ENCODE data around the gene BMPR1A.
"Not testable (repeated sequence)": the region's sequence is repeated elsewhere in the genome, so short reads cannot be mapped to it uniquely, and the experiment has no call there.

BMPR1A gene

DNA sequence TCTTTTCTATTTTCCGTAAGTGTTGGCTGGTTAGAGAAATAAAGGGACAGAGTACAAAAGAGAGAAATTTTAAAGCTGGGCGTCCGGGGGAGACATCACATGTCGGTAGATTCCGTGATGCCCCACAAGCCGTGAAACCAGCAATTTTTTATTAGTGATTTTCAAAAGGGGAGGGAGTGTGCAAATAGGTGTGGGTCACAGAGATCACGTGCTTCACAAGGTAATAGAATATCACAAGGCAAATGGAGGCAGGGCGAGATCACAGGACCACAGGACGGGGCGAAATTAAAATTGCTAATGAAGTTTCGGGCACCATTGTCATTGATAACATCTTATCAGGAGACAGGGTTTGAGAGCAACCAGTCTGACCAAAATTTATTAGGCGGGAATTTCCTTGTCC is 97.2 kb downstream of the BMPR1A start:
- DNase-seq: not testable (repeated sequence)

DNA sequence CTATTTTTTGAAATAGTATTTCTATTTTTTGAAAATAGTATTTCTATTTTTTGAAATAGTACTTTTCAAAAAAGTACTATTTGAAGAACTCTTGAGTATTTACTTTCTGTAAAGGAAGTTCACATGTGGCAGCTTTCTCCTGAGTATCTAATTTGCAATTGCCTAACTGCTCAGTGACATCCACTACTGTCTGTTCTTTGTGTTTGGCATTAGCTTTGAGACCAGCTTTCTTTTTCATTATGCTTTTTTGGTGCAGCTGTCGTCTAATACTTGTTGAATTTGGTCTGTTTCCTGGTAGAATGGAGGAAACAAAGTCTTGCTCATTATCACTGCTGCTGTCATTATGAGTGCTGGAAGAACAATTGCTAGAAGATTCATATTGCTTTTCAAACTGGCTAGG is 99.1 kb downstream of the BMPR1A start:
- DNase-seq: no peak

DNA sequence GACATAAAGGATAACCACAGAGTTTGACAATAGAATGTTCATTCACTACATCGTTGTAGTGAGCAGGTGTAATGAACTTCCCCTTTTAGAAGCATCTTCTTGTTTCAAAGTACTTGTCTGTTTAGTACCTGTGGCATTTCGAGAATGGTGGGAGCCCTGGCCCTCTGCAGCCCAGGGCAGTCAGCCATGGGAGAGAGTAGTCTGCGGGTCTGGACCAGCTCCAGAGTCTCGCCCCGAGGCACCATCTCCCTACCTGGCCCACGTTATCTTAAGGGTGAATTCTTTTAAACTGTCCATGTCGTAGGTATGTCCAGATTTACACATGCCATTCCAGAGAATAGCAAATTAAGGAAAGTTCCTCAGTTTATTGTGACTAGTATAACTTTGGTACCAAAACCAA is 99.7 kb downstream of the BMPR1A start:
- DNase-seq: no peak

DNA sequence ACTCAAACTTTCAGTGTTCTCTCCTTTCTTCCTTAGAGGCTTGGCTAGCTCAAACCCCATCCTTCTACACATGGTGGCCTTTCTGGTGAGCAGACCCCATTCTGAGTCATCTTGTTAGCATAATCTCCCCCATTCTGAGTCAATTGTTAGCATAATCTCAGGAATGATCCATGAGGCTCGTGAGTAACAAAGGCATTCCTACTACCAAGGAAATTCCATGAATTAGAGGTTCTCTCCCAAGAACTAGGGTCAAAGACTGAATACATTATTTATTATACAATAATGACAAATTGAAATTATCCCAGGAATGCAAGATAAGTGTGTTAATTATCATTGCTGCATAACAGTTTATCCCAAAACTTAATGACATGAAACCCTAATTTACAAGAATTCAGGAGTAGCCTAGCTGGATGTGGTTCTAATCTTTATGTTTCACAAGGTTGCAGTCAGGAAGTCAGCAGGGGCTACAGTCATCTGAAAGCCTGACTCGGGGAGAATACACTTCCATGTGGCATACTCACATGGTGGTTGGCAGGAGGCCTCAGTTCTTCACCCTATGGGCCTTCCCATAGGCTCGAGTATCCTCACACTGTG is 100.8 kb downstream of the BMPR1A start:
- no peak for DNase-seq

DNA sequence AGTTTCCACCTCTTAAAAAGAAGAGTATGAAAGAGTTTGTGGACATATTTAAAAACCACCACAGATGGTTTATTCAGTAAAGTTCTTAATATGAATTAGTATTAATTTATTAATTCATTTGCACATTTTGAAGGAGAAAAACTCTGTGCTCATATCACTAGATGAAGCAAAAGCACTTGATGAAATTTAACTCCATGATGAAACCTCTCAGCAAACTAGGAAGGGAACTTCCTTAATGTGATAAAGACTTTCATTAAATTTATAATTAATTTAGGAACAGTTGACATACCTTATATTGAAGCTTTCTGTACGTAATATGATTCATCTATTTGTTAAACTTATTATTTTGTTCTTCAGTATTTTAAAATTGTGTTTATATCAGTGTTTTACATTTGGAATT is 101.6 kb downstream of the BMPR1A start:
- DNase-seq: no peak

DNA sequence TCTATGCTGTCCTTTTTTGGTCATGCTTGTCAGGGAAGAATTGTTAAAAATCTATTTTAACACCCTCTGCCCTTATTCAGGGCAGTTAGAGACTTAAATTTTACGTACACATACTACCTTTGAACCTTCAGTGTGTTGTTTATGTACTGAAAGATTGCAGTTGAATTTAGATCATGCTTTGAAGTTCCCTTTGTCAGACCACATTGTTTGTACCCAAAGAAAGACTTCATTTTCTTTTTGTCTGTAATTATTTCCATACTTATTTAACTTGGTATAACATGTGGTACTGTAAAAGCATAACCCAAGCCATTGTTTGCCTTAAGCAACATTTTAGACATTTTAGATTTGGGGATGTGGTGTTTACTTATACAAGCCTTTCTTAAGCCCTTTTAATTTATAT is 104.9 kb downstream of the BMPR1A start:
- no peak for DNase-seq

DNA sequence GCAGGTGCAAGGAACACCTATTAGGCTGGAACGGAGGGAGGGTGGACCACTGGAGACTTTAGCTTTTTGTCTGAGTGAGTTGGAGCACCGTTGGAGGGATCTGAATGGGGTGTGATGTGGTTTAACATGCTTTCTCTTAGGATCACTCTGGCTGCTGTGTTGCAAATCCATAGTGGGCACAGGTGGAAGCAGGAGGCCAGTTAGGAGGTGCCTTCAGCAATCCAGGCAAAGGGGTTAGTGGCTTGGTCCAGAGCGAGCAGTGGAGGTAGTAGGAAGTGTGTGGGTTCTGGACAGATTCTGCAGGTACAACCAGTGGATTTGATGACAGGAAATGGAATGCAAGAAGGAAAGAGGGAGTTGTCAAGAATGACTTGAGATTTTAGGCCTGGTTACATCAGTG is 106.0 kb downstream of the BMPR1A start:
- DNase-seq: no peak

DNA sequence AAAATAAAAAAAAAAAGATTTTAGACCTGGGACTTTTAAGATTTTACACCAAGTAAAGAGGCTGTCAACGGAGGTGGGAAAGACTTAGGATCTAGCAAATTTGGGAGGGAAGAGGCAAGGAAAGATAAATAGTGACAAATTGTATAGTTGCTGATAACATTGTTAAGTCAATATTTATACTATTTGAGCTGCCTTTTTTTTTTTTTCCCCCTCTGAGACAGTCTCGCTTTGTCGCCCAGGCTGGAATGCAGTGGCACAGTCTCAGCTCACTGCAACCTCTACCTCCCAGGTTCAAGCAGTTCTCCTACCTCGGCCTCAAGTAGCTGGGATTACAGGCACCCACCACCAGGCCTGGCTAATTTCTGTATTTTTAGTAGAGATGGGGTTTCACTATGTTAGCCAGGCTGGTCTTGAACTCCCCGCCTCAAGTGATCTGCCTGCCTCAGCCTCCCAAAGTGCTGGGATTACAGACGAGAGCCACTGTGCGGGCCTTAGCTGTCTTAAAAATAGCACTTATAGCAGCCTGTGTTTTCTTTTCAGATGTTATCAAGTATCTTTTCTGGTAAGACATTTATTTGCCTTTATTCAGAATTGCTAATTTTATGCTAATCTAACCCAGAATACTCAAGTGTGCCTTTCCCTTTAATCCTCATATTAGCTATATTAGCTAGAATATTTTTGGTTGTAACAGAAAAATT is 106.5 kb downstream of the BMPR1A start:
- no peak for DNase-seq

DNA sequence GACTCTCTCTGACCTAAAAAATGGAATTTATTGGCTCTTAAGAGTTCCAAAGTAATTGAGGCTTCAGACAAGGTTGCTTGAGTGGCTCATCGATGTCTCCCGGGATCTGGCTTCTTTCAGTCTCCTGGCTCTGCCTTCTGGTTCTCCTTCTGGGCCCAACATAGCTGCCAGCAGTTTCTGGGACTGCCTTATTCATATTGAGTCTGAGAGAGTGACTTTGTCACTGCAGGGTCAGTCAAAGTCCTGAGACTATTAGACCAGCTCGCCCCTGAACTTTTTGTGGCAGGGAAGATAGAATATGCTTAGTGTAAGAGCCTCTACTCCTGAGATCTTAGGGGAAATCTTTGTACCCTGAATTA is 107.0 kb downstream of the BMPR1A start:
- DNase-seq: no peak

DNA sequence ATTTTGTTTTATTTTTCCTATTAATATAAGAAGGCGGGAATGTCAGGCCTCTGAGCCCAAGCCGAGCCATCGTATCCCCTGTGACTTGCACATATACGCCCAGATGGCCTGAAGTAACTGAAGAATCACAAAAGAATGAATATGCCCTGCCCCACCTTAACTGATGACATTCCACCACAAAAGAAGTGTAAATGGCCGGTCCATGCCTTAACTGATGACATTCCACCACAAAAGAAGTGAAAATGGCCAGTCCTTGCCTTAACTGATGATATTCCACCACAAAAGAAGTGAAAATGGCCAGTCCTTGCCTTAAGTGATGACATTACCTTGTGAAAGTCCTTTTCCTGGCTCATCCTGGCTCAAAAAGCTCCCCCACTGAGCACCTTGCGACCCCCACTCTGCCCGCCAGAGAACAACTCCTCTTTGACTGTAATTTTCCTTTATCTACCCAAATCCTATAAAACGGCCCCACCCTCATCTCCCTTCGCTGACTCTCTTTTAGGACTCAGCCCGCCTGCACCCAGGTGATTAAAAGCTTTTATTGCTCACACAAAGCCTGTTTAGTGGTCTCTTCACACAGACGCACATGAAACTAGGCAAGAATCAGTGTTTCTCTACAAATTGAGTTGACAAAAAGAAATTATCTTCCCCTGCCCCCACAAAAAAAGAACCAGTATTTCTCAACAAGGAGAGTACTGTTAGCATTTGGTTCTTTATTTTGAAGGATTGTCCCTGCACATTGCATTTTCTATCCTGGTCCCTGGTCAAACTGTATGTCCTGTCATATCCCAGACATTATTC is 108.8 kb downstream of the BMPR1A start:
- DNase-seq: not testable (repeated sequence)

DNA sequence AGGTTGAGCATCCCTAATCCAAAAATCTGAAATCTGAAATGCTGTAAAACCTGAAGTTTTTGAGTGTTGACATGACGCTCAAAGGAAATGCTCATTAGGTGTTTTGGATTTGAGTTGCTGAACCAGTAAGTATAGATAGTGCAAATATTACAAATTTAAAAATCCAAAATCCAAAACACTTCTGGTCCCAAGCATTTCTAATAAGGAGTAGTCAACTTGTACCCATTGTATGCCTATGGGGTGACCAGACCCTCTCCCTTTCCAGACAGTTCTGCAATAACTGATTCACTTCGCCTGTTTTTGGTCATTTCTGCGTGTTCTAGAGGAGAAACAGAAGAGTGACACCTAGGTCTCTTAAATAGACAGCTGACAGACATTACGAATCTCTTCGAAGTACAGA is 110.7 kb downstream of the BMPR1A start:
- DNase-seq: no peak

DNA sequence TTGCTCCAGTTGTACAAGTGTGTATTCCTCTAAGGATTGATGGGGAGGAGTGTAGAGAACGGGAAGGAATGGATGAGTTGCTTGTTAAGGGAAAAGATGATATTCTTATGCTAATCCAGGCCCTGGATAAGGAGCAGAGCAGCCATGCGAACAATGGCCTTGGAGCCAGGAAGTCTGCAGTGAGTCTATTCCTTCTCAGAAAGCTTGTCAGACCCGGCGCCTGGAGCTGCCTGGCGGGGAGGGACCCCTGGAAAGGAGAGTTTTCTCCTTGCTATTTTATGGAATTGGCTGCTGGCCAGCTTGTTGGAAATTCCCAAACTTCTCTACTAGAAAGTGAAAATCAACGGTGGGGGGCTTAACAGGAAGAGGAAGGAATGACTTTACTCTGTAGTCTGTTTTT is 111.9 kb downstream of the BMPR1A start:
- no peak for DNase-seq

DNA sequence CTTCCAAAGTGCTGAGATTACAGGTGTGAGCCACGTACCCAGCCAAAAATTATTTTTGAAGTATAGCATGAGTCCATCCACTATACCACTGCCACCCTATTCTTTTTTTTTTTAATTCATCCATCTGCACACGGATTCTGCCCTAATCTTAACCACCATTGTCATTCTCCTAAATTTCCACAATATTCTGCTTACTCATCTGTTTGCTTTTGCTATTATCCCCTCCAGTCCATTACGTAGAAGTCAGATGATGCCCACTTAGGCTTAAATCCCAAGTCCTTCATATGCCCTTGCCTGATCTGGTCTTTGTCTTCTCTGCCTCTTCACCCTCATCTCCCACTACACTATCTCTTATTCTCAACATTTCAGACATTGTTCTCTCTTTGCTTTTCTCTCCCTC is 114.3 kb downstream of the BMPR1A start:
- DNase-seq: no peak

DNA sequence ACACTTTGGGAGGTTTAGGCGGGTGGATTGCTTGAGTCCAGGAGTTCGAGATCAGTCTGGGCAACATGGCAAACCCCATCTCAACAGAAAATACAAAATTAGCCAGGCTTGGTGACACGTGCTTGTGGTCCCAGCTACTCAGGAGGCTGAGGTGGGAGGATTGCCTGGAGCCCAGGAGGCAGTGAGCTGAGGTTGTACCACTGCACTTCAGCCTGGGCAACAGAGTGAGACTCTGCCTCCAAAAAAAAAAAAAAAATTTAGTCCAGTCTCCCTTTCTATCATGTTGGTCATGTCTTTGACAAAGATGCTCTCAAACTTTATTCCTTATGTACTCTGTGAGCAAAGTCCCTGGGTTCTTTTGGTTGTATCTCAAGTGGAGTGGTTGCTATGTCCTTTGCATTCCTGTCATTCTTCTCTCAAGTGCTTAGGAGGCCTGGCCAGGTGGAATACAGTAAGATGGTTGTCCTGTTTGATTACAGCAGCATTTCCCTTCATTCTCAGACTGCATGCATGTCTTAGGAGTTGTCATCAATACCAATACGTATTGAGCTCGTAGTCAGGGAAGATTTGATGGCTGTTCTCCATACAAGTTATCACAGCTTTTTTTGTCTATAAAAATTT is 115.3 kb downstream of the BMPR1A start:
- no peak for DNase-seq

DNA sequence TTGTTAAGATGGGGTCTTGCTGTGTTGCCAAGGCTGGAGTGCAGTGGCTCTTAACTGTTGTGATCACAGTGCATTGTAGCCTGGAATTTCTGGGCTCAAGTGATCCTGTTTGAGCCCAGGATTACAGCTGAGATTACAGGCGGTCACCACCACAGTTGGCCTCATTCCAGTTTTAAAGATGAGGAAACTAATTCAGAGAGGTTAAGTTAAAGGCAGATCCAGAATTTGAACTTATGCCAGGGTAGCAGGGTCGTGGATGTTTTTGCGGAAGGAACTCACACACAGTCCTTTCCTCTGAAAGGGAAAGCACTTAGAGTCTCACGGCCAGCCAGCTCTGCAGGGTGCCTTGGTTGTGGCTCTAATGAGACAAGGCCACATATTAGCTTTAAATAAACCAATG is 116.3 kb downstream of the BMPR1A start:
- DNase-seq: no peak

DNA sequence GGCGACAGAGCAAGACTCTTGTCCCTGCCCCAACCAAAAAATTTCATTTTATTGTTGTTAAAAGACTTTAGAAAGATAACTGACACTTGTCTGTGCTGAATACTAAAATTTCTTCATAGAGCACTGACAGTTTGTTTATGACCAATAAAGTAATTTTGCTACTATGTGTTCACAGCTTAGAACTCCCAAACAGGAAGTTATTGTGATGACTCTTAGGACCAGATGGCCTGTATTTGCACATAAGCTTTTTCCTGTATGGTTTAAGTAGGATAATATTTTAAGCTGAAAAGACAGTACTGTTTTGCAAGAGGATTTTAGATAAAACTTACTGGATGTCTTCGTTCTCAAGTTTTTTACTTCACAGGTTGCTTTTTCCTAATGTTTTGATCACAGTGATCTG is 120.3 kb downstream of the BMPR1A start:
- no peak for DNase-seq

DNA sequence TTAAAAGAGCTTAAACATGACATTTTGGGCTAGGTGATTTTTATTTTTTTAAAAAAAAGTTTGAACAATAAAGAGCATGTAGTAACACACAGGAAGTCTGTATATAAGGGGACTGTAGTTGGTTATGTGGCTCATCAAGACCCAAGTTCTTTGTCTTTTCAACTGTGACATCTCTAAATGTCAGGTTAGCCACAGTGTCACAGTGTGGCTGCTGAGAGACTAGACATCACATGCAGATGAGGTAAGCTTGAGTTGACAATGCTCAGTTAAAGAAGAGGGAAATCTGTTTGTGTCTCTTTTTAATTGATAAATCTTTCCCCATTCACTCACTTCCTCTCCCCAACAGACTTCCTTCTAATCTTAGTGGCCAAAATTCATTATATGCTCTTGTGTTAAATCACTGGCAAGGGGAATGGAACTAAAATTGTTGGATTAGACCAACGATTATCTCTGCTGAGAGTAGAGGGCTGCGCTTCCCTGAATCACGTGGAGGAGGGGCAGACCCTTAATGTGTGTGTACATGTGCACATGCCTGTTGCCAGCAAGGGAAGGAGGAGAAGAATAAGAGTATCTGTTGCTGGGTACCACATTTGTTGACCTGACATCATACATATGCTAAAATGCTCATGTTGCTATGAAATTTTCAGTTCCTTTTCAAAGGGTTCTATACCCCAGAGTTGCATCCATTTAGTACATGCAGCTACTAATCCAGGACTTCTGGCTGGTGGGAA is 122.7 kb downstream of the BMPR1A start:
- DNase-seq: no peak

DNA sequence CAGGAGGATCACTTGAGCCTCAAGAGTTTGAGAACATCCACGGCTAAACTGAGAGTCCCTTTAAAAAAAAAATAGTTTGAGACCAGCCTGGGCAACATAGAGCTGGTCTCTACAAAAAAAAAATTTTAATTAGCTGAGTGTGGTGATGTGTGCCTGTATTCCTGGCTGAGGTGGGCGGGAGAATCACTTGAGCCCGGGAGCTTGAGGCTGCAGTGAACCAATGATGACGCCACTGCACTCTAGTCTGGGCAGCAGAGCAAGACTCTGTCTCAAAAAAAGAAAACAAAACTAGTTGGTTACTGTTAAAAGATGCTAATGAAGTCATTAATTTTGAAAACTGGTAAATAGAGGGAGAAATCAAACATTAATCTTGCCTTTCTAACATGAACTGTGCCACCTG is 124.6 kb downstream of the BMPR1A start:
- no peak for DNase-seq

DNA sequence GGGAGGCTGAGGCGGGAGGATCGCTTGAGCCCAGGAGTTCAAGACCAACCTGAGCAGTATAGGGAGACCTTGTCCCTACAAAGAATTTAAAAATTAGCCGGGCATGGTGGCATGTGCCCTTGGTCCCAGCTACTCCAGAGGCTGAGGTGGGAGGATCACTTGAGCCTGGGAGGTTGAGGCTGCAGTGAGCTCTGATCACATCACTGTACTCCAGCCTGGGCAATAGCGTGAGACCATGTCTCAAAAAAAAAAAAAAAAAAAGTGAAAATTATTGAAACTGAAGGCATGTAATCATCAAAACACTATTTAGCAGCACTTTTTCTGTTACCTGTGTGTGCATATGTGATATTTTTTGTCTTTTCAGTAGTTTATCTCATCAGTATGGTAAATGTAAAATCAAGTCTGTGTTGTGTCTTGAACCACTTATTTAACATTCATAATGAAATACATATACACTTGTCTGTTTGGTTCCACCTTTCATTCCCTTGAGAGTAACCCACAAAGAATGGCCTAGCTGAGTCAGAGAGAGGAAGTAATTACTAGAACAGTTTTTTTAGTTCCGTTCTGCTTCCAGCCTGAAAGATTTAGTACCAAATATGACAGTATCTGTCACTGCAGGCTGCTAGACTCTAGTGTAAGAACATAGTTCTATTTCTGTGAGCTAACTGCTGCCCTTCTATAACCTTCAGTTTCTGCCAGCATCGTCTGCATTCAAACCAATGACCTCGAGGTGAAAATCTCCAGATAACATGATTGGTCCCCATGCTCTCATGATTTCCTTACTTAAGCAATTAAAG is 132.4 kb downstream of the BMPR1A start:
- no peak for DNase-seq

DNA sequence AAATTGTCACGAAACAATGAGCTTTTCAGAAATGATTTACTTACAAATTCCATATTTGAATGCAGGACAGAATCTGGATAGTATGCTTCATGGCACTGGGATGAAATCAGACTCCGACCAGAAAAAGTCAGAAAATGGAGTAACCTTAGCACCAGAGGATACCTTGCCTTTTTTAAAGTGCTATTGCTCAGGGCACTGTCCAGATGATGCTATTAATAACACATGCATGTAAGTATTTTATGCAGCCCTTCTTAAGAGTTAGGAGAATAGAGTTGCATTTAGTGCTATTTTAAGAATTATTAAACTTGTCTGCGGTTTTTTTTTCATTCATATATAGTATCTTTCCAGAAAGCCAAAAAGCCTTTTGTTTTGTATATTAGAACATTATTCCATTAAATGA is 133.6 kb downstream of the BMPR1A start:
- DNase-seq: no peak

DNA sequence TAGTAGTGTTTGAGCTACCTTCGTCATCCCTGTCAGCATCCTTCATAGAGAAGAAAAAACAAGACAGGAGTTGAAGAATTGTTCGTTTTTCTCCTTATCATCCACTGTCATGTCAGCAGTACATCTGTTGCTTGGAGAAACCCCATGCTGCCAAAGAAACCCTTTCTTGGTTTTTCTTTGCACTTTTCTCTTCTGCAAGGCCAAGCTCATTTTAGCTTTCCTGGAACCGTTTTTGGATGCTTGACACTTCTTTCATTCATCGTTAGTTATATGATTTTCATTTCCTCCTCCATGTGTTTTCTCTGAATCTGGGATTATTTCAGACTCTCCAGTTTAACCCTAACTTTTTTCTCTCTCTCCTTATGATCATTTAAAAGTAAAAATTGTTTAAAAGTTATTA is 142.1 kb downstream of the BMPR1A start:
- DNase-seq: no peak

DNA sequence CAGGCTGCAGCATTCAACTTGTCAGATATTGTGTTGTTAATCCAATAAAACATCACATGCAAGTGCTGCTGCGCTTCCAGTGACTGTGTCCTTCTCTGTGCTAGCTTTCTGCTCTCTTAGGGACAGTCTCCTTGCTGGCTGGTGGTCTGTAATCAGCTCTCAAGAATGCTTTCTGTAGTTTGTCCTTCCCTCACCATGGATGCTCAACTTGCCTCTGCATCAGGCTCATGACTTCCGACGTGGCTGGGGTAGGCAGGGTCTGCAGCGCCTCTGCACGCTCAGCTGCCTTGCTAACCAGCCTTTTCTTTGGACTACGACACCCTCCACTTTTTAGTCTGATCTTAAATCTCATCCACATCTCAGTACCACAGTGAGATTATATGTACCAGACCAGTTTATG is 142.7 kb downstream of the BMPR1A start:
- no peak for DNase-seq
